HepG2 (cell line): ENCODE data around the gene SERAC1. TPM values are rescaled to one million over a fixed set of nuclear protein-coding genes. Genes with fewer than 3 reads are reported as not detected.

Experiments
- ATAC-seq: fragments of 200-7000 bp; cut with Tn5 transposase; 3 replicates; pipeline ENCODE4 v1.9.1; 2020; ENCODE audit warnings: mild to moderate bottlenecking, moderate library complexity
- BruUV-seq: library from RNA; stranded (reverse); fragments of 400-500 nt; replicated peaks from 2 replicates; lab custom pipeline; 2021; lab: Mats Ljungman, UMichigan
- CTCF ChIA-PET: fragments of 300-600 bp; formaldehyde crosslinking; extraction: SDS; loops from one replicate; lab custom pipeline; 2021; ENCODE audit warnings: low total read pairs, inconsistent platforms, low intra/inter-chr PET ratio; lab: Yijun Ruan, JAX
- POLR2A ChIA-PET: fragments of 350-600 bp; sonication (Branson Sonifier 250); formaldehyde crosslinking; loops from one replicate; lab custom pipeline; 2020; ENCODE audit warnings: antibody characterized with exemption, inconsistent platforms; lab: Yijun Ruan, JAX
- DNase-seq: peaks from one replicate; pipeline ENCODE4 v3.0.0-alpha.2; 2015; ENCODE audit warnings: low spot score
- FAIRE-seq: peaks from 3 replicates; lab custom pipeline; 2011; peaks lifted over from hg19 to GRCh38; lab: Jason Lieb, UNC
- H2AFZ ChIP-seq: one replicate; pipeline ENCODE4 v1.6.1; 2011; ENCODE audit warnings: low read length, inconsistent platforms
- H3K27ac ChIP-seq: fragments of 300-600 bp; 3 replicates; pipeline ENCODE4 v1.8.0; 2011; ENCODE audit warnings: mixed run types, mild to moderate bottlenecking, mixed read lengths, low read length, inconsistent platforms; ENCODE audit not compliant: insufficient read depth; ENCODE audit errors: extremely low read length
- H3K27me3 ChIP-seq, 2 experiments: fragments of 200-600 bp in 1 of 2; 2 replicates in 1 of 2; 3 replicates in 1 of 2; pipeline versions ENCODE4 v1.6.0 to v1.8.0; 2011; ENCODE audit warnings: low read length in 2 of 2, mild to moderate bottlenecking in 2 of 2, moderate library complexity in 2 of 2, inconsistent platforms in 1 of 2; ENCODE audit not compliant: insufficient read depth in 2 of 2, control insufficient read depth in 1 of 2
- H3K36me3 ChIP-seq, 2 experiments: fragments of 200-600 bp in 1 of 2; replicated peaks in 1 of 2; 2 replicates in 1 of 2; 3 replicates in 1 of 2; pipeline versions ENCODE4 v1.5.1 to v1.8.0; 2011; ENCODE audit warnings: low read length in 2 of 2, inconsistent platforms in 1 of 2; ENCODE audit not compliant: insufficient read depth in 2 of 2, control insufficient read depth in 1 of 2
- H3K4me1 ChIP-seq: 2 replicates; pipeline ENCODE4 v1.5.1; 2012; ENCODE audit warnings: low read length, inconsistent platforms; ENCODE audit not compliant: insufficient read depth
- H3K4me2 ChIP-seq: 2 replicates; pipeline ENCODE4 v1.6.0; 2011; ENCODE audit warnings: low read depth, low read length, inconsistent platforms
- H3K4me3 ChIP-seq, 3 experiments: fragments of 200-600 bp in 1 of 3; sonication (generic), shearing (Covaris generic) in 1 of 3; replicated peaks in 1 of 3; 2 replicates each; pipeline ENCODE4 v1.5.1; 2011 to 2016; ENCODE audit warnings: low read length in 3 of 3, inconsistent platforms in 2 of 3, low read depth in 2 of 3, mild to moderate bottlenecking in 2 of 3, control low read depth in 1 of 3, mixed read lengths in 1 of 3; ENCODE audit not compliant: insufficient read depth in 1 of 3
- H3K79me2 ChIP-seq: one replicate; pipeline ENCODE4 v1.6.1; 2011; ENCODE audit warnings: low read length, inconsistent platforms; ENCODE audit not compliant: insufficient read depth
- H3K9ac ChIP-seq: 2 replicates; pipeline ENCODE4 v1.6.0; 2011; ENCODE audit warnings: mild to moderate bottlenecking, low read depth, low read length, inconsistent platforms; ENCODE audit not compliant: insufficient read depth
- H3K9me3 ChIP-seq: 2 replicates; pipeline ENCODE4 v1.5.1; 2012; ENCODE audit warnings: mild to moderate bottlenecking, low read length
- H4K20me1 ChIP-seq: 2 replicates; pipeline ENCODE4 v1.6.0; 2011; ENCODE audit warnings: inconsistent platforms, mild to moderate bottlenecking, low read length, moderate library complexity; ENCODE audit not compliant: insufficient read depth
- AGO2 ChIP-seq: fragments of 200-400 bp; formaldehyde crosslinking; optimal IDR thresholded peaks from 2 replicates; pipeline ENCODE3; 2017; ENCODE audit warnings: mild to moderate bottlenecking, low read depth, low read length, moderate library complexity
- PREB ChIP-seq: sonication (generic); formaldehyde crosslinking; IDR thresholded peaks from 2 replicates; pipeline ENCODE4 v1.4.0; 2020; ENCODE audit warnings: missing genetic modification reagents
- TAF15 ChIP-seq: fragments of 200-400 bp; formaldehyde crosslinking; IDR thresholded peaks from one replicate; pipeline ENCODE4 v1.6.1; 2018; ENCODE audit warnings: mild to moderate bottlenecking, low read depth, low read length; ENCODE audit not compliant: poor library complexity, severe bottlenecking
- UBTF ChIP-seq: sonication (generic); formaldehyde crosslinking; IDR thresholded peaks from 2 replicates; pipeline ENCODE4 v1.4.0; 2020; ENCODE audit warnings: mild to moderate bottlenecking, missing genetic modification reagents
- WGBS: methylation state at CpG from one replicate; pipeline ENCODE4 v1.1.6; 2017; ENCODE audit warnings: low lambda C conversion rate; 5-methylcytosine and 5-hydroxymethylcytosine counted together
- in situ Hi-C: cut with HindIII; loops from 2 replicates; pipeline ENCODE4 v1.10.0; 2017; ENCODE audit warnings: low pct_unique_long_range_greater_than_20kb; ENCODE audit not compliant: extremely low pct_ligation_motif_present
- intact Hi-C: fragments of 100-400 bp; cut with micrococcal nuclease; formaldehyde crosslinking; loops from one replicate; pipeline ENCODE4 v1.10.0; 2022; ENCODE audit not compliant: unreplicated experiment
- polyA plus RNA-seq, 8 experiments: library from polyadenylated mRNA; depleted of rRNA in 3 of 8; stranded (reverse) in 7 of 8; unstranded in 1 of 8; fragments of >200 nt; fragmentation: Illumina TruSeq in 4 of 8; extraction: Trizol in 4 of 8; gene quantifications; 2 replicates each; pipeline versions ENCODE4 v1.2.1 to v1.2.3, GENCODE V29; 2011 to 2016; ENCODE audit warnings: low read depth in 4 of 8, missing spikeins in 1 of 8, mixed read lengths in 1 of 8; ENCODE audit not compliant: insufficient read depth in 1 of 8
- total RNA-seq, 5 experiments: library from RNA; depleted of rRNA; stranded (reverse); fragments of >200 nt; fragmentation: Illumina TruSeq; extraction: Trizol; gene quantifications; 2 replicates each; pipeline ENCODE4 v1.2.3, GENCODE V29; 2016; ENCODE audit warnings: low read depth in 1 of 5

SERAC1 gene
- total and polyA plus RNA-seq, 2 of the 13 experiments (the other 11 are each of a cell fraction or from before 2014, with no cell fraction given), result 4.5 to 8.1 TPM

- no peaks in the 10 kb centered on the region for H3K4me1 ChIP-seq
- no peaks in the 10 kb centered on the region for H4K20me1 ChIP-seq
- H3K36me3 ChIP-seq, result peaks cover 65 to 89% of the 10 kb centered on the region in 2 experiments
- H3K9ac ChIP-seq, result no peak overlapping the region
- H3K27me3 ChIP-seq, result no peaks in the 10 kb centered on the region
- DNase-seq (no peak), ATAC-seq (peak; percentile 15; the same call in 2 of the 3 replicates), FAIRE-seq (no peak)
- POLR2A ChIA-PET, result interaction anchor here (0.5 kb wide), 1 partner anchor 541 kb away, joined by 3 read pairs; no protein-coding TSS in a partner anchor
- H3K4me2 ChIP-seq, result no peak overlapping the region
- no peak overlapping the region for H3K4me3 ChIP-seq
- no peak overlapping the region for H2AFZ ChIP-seq
- no peaks in the 10 kb centered on the region for H3K9me3 ChIP-seq
- in situ Hi-C loops, result no loop called here
- H3K79me2 ChIP-seq, result no peaks in the 10 kb centered on the region
- whole genome bisulfite sequencing, result 97% methylated on average over 32 of the region's 32 CpGs
- TF ChIP-seq UBTF (CRISPR knock-in tag) (no peak), TAF15 (no peak), PREB (CRISPR knock-in tag) (no peak), AGO2 (peak; percentile 69)
- CTCF ChIA-PET, result no interaction called here
- no TSS peak for BruUV-seq
- no peak overlapping the region for H3K27ac ChIP-seq
- intact Hi-C loops, result no loop called here
Measured at GRCh38 chr6:158086504-158087223, 81.4 kb downstream of the SERAC1 start.
